ENCODE data around the gene GPBP1. TPM values are rescaled to one million over a fixed set of nuclear protein-coding genes. Genes with fewer than 3 reads are reported as not detected.

The GPBP1 gene
- total RNA-seq, 1 experiment from 2014 or later, result 54.4 TPM

- Histone ChIP-seq H3K27ac (ENCODE audit: low read length) (no peak overlapping the region), H3K4me1 (ENCODE audit: control insufficient read depth, insufficient read depth, low read length) (no peaks in the 10 kb centered on the region), H3K36me3 (ENCODE audit: control insufficient read depth, insufficient read depth, low read length) (no peaks in the 10 kb centered on the region), H3K27me3 (ENCODE audit: control insufficient read depth, insufficient read depth, low read length) (no peaks in the 10 kb centered on the region), H3K9me3 (ENCODE audit: control insufficient read depth, insufficient read depth, low read depth, low read length) (no peaks in the 10 kb centered on the region), H3K4me3 (ENCODE audit: low read depth in 2 of 2, low read length in 2 of 2) (no peak overlapping the region)
- ChIA-PET CTCF (interaction anchor here (0.7 kb wide), 1 partner anchor 245 kb away, joined by 4 read pairs; no protein-coding TSS in a partner anchor), POLR2A (no interaction called here)
- TF ChIP-seq POLR2AphosphoS5 (IDR thresholded peaks at IDR 0.05; ENCODE audit: low read depth, low read length) (no peak), TCF7L2 (IDR thresholded peaks at IDR 0.05; ENCODE audit: low read depth, low read length) (no peak), SIN3A (IDR thresholded peaks at IDR 0.05; ENCODE audit: borderline replicate concordance, insufficient read depth, low read depth, low read length) (no peak), REST (IDR thresholded peaks at IDR 0.05; ENCODE audit: insufficient read depth in 1 of 2, low read depth in 2 of 2, low read length in 1 of 2) (no peak)
- TF ChIP-seq, protein P1, sequence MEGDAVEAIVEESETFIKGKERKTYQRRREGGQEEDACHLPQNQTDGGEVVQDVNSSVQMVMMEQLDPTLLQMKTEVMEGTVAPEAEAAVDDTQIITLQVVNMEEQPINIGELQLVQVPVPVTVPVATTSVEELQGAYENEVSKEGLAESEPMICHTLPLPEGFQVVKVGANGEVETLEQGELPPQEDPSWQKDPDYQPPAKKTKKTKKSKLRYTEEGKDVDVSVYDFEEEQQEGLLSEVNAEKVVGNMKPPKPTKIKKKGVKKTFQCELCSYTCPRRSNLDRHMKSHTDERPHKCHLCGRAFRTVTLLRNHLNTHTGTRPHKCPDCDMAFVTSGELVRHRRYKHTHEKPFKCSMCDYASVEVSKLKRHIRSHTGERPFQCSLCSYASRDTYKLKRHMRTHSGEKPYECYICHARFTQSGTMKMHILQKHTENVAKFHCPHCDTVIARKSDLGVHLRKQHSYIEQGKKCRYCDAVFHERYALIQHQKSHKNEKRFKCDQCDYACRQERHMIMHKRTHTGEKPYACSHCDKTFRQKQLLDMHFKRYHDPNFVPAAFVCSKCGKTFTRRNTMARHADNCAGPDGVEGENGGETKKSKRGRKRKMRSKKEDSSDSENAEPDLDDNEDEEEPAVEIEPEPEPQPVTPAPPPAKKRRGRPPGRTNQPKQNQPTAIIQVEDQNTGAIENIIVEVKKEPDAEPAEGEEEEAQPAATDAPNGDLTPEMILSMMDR (IDR thresholded peaks at IDR 0.05), result no peak
- in situ Hi-C loops (cut with HindIII; ENCODE audit: low pct_unique_long_range_greater_than_20kb, low sequenced_read_pairs), result no loop called here
- ATAC-seq, result no peak
- DNase-seq (ENCODE audit: low read depth, low spot score), result no peak
- BruUV-seq (replicated peaks), result no TSS peak
- intact Hi-C loops (cut with micrococcal nuclease; ENCODE audit: unreplicated experiment), result no loop called here
These were observed 21.5 kb upstream of the GPBP1 start for GRCh38 chr5:57152316-57152715.

DNA sequence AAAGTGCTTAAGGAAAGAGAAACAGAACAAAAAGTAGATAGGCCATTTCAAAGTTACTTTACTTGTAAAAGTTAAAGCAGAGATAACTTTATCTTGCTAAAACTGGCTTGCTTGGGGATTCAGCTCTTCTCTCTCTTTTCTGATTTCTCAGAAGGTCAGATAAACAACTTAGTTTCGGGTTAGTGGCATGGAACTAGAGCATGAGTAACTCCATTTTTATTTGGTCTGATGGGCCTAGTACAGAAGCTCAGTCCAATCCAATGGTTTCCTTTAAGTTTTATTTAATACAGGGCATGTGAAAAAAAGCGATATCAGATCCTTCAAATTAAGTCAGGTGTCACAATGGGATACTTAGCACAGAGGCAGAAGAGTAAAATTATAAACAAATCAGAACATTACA, 18.8 kb upstream of the GPBP1 start:
- no peak for ATAC-seq
- no peaks in the 10 kb centered on the region for H3K36me3 ChIP-seq (ENCODE audit: control insufficient read depth, insufficient read depth, low read length)
- ChIA-PET POLR2A (no interaction called here), CTCF (no interaction called here)
- intact Hi-C loops (cut with micrococcal nuclease; ENCODE audit: unreplicated experiment) (no loop called here), in situ Hi-C loops (cut with HindIII; ENCODE audit: low pct_unique_long_range_greater_than_20kb, low sequenced_read_pairs) (no loop called here)
- no peaks in the 10 kb centered on the region for H3K4me1 ChIP-seq (ENCODE audit: control insufficient read depth, insufficient read depth, low read length)
- no peak for DNase-seq (ENCODE audit: low read depth, low spot score)
- H3K4me3 ChIP-seq (ENCODE audit: low read depth in 2 of 2, low read length in 2 of 2), result no peak overlapping the region
- H3K9me3 ChIP-seq (ENCODE audit: control insufficient read depth, insufficient read depth, low read depth, low read length), result no peaks in the 10 kb centered on the region
- BruUV-seq (replicated peaks), result no TSS peak
- TF ChIP-seq TCF7L2 (IDR thresholded peaks at IDR 0.05; ENCODE audit: low read depth, low read length) (no peak), POLR2AphosphoS5 (IDR thresholded peaks at IDR 0.05; ENCODE audit: low read depth, low read length) (no peak), REST (IDR thresholded peaks at IDR 0.05; ENCODE audit: insufficient read depth in 1 of 2, low read depth in 2 of 2, low read length in 1 of 2) (no peak), SIN3A (IDR thresholded peaks at IDR 0.05; ENCODE audit: borderline replicate concordance, insufficient read depth, low read depth, low read length) (no peak)
- TF ChIP-seq, protein P1 (IDR thresholded peaks at IDR 0.05), result no peak
- H3K27ac ChIP-seq (ENCODE audit: low read length), result no peak overlapping the region
- H3K27me3 ChIP-seq (ENCODE audit: control insufficient read depth, insufficient read depth, low read length), result no peaks in the 10 kb centered on the region
